Right lobe of liver (tissue), 4 donors: ENCODE measurements around the gene IGSF6.

Source experiments
- CTCF ChIP-seq, 4 donors: fragments of 200-600 bp in 3 of 4; fragments of 450-650 bp in 1 of 4; IDR thresholded peaks; one replicate each; pipeline versions ENCODE4 v1.5.1 to v1.8.0; 2016 to 2022; ENCODE audit warnings: antibody characterized with exemption in 4 of 4, mild to moderate bottlenecking in 2 of 4
- POLR2A ChIP-seq: fragments of 450-650 bp; IDR thresholded peaks from one replicate; pipeline ENCODE4 v1.6.1; 2017; ENCODE audit warnings: antibody characterized with exemption, mild to moderate bottlenecking
- donor health status: DM: no; HTN: no; CAD: no.
- donor health status: DM: no; HTN: no; CAD: no.
- donor health status: DM: no; HTN: yes; CAD: no.

GRCh38 chr16:21650521-21650920 is 1.9 kb downstream of the IGSF6 start:
- no peak for TF ChIP-seq POLR2A
- TF ChIP-seq CTCF (IDR thresholded peaks at IDR 0.05) = no peak
